HL-60 (cell line): Measurements from ENCODE around the gene TEKTIP1.
A peak's percentile ranks its signal among the peaks of the same experiment; 100 is the strongest.

Source experiments
- DNase-seq, 2 experiments: peaks; one replicate each; pipeline ENCODE4 v3.0.0-alpha.2; 2010 to 2020; ENCODE audit warnings: low read depth in 1 of 2, low spot score in 1 of 2
- H3K27ac ChIP-seq: fragments of 250-450 bp; sonication (Bioruptor Pico); replicated peaks from 2 replicates; pipeline ENCODE4 v1.5.1; 2020; ENCODE audit warnings: mild to moderate bottlenecking, moderate library complexity
- H3K27me3 ChIP-seq: fragments of 250-450 bp; sonication (Bioruptor Pico); 2 replicates; pipeline ENCODE4 v1.5.1; 2021; ENCODE audit warnings: mild to moderate bottlenecking, moderate library complexity; ENCODE audit not compliant: insufficient read depth, poor library complexity, severe bottlenecking
- H3K4me3 ChIP-seq: replicated peaks from 2 replicates; pipeline ENCODE4 v1.5.1; 2011; ENCODE audit warnings: mild to moderate bottlenecking, control low read depth, low read length; ENCODE audit not compliant: insufficient read depth
- GABPA ChIP-seq: IDR thresholded peaks from 2 replicates; pipeline ENCODE4 v1.6.1; 2012; ENCODE audit warnings: low read depth
- POLR2AphosphoS5 ChIP-seq: IDR thresholded peaks from 2 replicates; pipeline ENCODE4 v1.6.1; 2012; ENCODE audit warnings: low read depth
- SPI1 ChIP-seq: IDR thresholded peaks from 2 replicates; pipeline ENCODE4 v1.6.1; 2012; ENCODE audit warnings: low read depth, mild to moderate bottlenecking, borderline replicate concordance
- TF ChIP-seq, protein P1 (sequence below): IDR thresholded peaks from one replicate; pipeline ENCODE4 v1.5.1; 2011; ENCODE audit warnings: low read length, control low read depth, inconsistent platforms; ENCODE audit not compliant: insufficient read depth
- TF ChIP-seq, protein P2 (sequence below): IDR thresholded peaks from 2 replicates; pipeline ENCODE4 v1.6.1; 2012; ENCODE audit warnings: low read depth; ENCODE audit not compliant: insufficient replicate concordance

TEKTIP1 gene

DNA sequence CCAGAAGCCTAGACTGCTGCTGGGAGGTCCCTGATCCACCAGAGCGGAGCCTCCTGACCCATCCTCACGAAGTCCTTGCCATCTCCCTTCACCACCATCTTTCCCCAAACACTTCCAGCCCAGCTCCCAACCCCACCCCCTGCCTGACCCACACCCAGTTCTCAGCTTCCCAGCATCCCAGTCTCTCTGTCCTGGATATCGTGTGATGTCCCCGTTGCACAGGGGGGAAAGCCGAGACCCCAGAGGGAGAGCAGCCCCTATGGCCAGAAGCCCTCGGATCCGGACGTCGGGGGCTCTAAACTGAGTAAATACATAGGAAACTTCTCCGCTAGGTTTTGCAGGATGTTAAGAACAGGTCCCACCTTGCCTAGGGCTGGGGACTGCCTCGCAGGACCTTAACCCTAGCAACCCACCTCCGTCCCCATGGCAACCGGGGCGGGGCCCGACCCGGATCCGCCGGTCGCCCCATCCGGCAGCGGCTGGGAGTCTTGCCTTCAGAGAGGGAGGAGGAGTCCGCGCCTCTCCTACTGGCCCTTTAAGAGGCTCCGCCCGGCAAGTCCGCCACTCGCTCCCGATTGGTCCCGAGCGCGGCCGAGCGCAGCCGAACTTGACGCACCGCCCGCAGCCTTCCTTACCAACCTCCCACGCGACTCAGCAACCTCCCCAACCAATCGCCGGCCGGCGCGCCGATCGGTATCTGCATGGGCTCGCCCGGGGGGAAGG, 33.3 kb downstream of the TEKTIP1 start:
- no peak for TF ChIP-seq POLR2AphosphoS5
- no peak for TF ChIP-seq GABPA
- TF ChIP-seq, protein P1, sequence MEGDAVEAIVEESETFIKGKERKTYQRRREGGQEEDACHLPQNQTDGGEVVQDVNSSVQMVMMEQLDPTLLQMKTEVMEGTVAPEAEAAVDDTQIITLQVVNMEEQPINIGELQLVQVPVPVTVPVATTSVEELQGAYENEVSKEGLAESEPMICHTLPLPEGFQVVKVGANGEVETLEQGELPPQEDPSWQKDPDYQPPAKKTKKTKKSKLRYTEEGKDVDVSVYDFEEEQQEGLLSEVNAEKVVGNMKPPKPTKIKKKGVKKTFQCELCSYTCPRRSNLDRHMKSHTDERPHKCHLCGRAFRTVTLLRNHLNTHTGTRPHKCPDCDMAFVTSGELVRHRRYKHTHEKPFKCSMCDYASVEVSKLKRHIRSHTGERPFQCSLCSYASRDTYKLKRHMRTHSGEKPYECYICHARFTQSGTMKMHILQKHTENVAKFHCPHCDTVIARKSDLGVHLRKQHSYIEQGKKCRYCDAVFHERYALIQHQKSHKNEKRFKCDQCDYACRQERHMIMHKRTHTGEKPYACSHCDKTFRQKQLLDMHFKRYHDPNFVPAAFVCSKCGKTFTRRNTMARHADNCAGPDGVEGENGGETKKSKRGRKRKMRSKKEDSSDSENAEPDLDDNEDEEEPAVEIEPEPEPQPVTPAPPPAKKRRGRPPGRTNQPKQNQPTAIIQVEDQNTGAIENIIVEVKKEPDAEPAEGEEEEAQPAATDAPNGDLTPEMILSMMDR = no peak
- no peak for TF ChIP-seq SPI1
- TF ChIP-seq, protein P2, sequence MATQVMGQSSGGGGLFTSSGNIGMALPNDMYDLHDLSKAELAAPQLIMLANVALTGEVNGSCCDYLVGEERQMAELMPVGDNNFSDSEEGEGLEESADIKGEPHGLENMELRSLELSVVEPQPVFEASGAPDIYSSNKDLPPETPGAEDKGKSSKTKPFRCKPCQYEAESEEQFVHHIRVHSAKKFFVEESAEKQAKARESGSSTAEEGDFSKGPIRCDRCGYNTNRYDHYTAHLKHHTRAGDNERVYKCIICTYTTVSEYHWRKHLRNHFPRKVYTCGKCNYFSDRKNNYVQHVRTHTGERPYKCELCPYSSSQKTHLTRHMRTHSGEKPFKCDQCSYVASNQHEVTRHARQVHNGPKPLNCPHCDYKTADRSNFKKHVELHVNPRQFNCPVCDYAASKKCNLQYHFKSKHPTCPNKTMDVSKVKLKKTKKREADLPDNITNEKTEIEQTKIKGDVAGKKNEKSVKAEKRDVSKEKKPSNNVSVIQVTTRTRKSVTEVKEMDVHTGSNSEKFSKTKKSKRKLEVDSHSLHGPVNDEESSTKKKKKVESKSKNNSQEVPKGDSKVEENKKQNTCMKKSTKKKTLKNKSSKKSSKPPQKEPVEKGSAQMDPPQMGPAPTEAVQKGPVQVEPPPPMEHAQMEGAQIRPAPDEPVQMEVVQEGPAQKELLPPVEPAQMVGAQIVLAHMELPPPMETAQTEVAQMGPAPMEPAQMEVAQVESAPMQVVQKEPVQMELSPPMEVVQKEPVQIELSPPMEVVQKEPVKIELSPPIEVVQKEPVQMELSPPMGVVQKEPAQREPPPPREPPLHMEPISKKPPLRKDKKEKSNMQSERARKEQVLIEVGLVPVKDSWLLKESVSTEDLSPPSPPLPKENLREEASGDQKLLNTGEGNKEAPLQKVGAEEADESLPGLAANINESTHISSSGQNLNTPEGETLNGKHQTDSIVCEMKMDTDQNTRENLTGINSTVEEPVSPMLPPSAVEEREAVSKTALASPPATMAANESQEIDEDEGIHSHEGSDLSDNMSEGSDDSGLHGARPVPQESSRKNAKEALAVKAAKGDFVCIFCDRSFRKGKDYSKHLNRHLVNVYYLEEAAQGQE = no peak
- H3K27me3 ChIP-seq = no peaks in the 10 kb centered on the region
- DNase-seq = peak; percentile 99 to 100
- H3K4me3 ChIP-seq = peak overlapping the region; percentile 49
- H3K27ac ChIP-seq = peak overlapping the region; percentile 50

DNA sequence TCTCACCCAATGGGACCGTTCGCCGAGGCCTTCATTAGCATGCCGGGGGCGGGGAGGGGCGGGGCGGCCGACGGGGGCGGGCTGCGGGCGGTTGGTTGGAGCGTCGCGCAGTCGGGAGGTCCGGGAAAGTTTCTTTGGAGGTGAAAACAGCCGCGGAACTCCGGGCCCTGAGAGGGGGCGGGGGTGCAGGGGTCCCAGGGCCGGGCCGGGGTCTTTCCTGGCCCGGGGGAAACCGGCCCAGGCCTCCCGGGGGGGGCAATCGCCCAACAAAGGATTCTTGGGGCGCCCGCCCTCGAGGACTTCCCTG, 33.8 kb downstream of the TEKTIP1 start, which contains the start of gene HMG20B:
TSS of gene HMG20B (plus strand) at position 90 of the 307 bp plus-strand sequence. CDS start 366 bp downstream, outside the sequence.
- Histone ChIP-seq H3K4me3 (peak within 1 kb of the TSS; percentile 77), H3K27ac (peak within 1 kb of the TSS; percentile 81), H3K27me3 (no peaks in the 10 kb centered on the region)
- TF ChIP-seq, protein P2 = no peak
- no peak for TF ChIP-seq POLR2AphosphoS5
- no peak for TF ChIP-seq GABPA
- TF ChIP-seq, protein P1 = no peak
- TF ChIP-seq SPI1 = no peak
- no peak for DNase-seq

DNA sequence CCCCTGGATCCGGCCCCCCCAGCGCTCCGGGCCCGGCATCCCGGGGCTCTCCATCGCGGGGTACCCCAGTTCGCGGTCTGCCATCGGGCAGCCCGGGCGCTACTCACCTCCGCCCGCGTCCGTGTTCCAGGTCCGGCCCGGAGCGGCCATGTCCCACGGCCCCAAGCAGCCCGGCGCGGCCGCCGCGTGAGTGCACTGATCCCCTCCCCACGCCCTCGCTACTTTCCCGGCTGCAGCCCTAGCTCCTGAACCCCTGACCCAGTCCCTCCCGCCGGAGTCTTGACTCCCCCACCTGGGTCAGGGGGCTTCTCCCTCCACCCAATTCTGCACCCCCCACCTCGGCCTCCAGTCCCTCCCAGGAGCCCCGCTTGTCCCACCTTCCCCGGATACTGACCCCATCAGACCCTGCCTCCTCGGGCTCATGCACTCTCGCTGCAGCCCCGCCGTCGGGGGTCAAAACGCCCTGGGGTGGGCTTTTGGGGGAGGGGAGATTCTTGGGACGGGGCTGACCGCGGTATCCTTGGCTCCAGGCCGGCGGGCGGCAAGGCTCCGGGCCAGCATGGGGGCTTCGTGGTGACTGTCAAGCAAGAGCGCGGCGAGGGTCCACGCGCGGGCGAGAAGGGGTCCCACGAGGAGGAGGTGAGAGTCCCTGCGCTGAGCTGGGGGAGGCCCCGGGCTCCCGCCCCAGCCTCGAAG, 34.3 kb downstream of the TEKTIP1 start:
- TF ChIP-seq, protein P1 = no peak
- TF ChIP-seq SPI1 (no peak), GABPA (no peak), POLR2AphosphoS5 (no peak)
- TF ChIP-seq, protein P2 = no peak
- peak overlapping the region; percentile 77 for H3K4me3 ChIP-seq
- peak in 1 of 2 experiments; percentile 9 for DNase-seq
- peak overlapping the region; percentile 81 for H3K27ac ChIP-seq
- H3K27me3 ChIP-seq = no peaks in the 10 kb centered on the region
